HG03066 (cell line): ENCODE data around the gene FNDC3B.

Experiments used
- ATAC-seq: cut with Tn5 transposase; IDR thresholded peaks from one replicate; pipeline ENCODE4 v1.9.1; 2021; ENCODE audit warnings: low read depth; ENCODE audit not compliant: unreplicated experiment

The FNDC3B gene

DNA sequence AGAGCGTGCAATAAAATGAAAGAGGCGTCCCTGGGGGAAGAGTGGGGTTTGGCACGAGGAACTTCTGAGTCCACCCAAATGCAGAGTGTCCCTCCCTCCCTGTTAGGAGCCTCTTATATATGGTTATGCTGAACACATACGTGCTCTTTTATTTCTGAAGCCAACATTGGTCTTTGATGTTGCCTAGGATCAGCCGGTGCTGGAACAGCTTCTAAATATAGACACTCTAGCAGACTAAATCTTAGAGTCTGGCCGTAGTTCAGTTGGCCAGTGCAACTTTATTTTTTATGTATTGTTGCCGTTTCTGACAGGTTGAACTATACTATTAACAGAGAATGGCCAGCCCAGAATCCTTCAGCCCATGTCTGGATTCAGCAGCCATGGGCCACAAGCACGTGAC lies 280.2 kb downstream of the FNDC3B start:
- ATAC-seq: no peak

DNA sequence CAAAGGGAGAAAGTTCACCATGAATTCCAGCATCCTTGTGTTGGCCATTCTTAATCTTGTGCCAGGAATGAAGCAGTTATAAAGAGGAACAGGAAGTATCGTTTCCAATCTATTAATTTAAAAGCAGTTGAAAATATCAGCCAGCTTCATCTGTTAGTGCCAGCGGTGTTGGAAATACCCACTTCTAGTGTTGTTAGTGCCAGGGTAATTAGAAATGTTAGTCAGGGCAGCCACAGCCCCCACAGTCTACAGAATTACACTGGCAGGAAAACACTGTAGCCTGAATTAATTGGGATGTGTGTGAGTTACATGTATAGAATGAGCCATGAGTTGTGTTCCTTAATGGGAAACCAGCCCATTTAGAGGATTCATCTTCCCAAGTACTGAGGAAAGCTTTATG lies 281.1 kb downstream of the FNDC3B start:
- no peak for ATAC-seq

DNA sequence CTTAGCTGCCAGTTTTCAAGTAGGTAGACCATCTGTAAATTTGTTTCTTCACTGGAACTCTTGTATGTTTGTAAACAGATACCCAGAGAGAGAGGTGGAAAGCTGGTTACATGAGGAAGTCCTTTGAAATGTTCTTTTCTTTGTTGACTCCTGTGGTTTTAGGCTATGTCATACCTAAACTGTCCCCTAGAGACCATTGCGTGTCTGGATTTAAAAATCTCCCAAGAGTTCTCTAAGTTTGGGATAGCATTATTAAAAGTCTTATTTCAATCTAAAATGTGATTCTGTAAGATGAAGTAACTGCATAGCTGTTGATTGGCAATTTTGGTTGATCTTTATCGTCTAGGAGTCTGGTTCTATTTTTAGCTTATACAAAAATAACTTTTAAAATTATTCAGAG lies 281.7 kb downstream of the FNDC3B start:
- ATAC-seq: no peak

DNA sequence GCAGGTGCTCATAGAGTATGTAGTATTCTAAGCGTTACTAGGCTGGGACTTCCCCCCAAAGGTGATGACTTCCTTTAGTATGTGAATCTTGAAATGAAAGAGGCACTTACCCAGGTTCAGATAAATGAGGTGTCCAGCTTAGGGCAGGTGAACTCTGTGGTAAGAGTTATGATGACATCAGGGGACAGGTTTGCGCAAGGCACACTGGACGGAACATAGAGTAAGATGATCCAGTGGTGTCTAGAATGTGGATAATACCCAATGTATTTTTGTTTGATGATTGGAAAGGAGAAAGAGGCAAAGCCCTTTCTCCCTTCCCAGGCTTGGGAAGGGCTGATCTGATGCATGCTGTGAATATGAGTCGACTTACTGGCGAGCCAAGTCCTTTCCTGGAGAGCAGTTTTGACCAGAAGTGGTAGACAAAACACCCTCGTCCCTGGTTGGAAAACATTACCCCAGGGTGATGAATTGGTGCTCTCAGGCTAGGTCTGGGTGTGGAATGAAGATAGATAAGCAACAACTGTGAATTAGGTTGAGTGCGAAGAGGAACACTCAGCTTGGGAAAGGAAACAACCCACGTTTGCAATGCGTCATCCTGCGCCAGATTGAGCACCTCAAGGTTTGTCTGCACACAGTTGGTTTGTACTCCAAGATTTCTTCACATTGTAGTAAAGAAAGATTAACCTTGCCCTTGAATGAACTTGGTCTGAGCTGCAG lies 284.7 kb downstream of the FNDC3B start:
- no peak for ATAC-seq

DNA sequence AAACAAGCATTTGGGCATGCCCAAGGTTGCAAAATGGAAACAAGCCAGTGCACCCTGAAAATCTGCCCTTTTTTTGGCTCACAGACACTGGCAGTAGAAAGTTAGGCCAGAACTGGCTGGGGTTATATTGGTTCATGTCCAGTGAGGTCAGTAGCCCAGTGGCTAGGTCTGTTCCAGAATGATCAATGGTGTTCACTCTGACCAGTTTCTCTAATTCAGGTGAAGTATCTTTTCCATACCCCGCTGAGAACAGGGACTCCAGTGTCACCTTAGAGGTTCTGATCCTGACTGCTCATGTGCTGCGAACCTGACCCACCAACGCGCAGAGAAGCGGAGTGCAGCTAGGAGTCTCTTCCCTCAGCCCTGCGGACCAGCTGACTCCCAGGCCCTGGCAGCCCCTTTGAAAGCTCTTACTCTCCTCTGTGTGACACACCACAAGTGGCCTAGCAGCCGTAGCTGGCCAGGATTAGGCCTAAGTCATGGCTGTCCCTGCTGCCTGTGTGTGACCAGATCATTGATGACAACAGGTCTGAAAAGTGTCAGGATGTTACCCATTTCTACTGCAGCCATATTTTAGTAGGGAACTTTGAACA lies 285.3 kb downstream of the FNDC3B start:
- ATAC-seq: no peak

DNA sequence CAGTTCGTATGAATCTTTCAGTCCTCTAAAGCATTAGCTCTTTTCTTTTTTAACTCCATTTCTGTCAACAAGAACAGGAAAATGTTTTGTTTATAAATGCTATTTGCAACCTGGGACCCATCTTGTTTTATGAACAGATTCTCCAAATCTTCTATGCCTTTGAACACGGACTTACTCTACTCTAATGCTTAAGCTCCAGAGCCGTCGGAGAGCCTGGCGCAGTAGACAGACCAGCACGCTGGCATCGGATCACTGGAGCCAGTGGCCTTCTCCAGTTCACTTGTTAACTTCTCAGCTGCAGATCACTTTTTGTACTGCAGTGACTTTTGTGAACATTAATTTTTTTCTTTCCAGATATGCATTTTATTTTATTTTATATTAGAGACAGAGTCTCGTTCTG lies 286.1 kb downstream of the FNDC3B start:
- no peak for ATAC-seq

DNA sequence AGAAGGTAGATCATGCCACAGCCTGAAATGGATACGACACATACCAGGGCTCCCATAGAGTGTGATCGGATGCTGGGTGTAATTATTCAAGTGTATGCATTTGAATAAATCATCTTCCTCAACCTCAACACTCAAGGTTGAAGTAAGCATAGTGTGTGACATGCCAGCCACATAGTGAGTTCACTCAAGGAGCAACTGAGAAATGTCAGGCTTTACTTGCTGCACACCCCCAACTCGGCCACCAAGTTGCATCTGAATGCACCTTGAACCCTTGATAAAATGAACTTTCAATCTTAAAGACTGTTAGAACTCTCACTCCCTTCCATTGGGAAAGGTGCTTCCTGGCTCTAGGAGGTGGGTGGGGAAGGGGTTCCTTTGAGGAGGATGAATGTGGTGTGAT lies 287.6 kb downstream of the FNDC3B start:
- no peak for ATAC-seq

DNA sequence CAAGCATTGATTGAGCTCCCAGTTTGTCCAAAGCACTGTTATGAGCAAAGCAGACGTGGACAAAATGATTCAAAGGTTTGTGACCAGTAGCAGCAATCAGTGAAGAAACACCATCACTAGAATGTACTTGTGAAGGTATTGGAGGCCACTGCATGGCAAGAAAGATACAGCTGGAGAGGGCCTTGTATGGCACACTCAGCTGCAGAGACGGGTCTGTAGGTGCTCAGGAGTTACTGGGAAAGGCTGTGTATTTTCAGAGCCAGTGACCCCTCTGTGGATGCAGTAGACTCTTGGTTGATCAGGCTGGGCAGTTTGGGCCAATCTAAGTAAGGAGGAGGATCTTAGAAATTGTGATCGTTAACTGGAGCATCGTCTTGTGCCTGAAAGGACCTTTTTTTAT lies 288.9 kb downstream of the FNDC3B start:
- no peak for ATAC-seq

DNA sequence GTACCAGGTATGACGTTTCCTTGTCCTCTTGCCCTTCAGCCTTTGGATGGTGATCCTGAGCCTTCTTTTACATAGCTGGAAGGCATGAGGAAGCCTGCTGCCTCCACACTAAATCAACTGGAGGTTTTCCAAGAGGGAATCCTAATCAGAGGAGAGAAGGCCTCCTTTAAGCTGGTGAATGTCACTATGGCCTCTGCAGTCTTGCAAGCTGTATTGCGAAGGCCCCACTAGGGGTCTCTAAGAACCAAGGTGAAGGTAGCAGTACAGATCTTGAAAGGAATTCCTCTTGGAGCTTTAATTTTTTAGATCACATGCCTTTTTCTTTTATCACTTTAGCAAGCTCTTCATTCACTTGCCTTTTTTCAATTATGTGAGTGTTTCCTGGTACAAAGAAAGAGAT lies 289.7 kb downstream of the FNDC3B start:
- ATAC-seq: no peak

DNA sequence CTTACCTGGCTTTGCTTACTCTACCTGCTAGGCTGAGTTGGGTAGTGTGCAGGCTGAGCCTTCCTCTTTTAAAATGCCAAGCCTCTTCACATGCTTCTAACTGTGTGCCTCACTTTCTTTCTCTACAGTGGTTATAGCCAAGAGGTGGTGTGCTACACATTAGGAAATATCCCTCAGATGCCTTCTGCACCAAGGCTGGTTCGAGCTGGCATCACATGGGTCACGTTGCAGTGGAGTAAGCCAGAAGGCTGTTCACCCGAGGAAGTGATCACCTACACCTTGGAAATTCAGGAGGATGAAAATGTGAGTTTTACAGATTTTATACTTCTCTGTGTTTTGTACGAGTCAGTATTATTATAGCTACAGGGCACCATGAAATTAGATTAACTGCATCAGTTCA lies 291.0 kb downstream of the FNDC3B start:
- ATAC-seq: no peak

DNA sequence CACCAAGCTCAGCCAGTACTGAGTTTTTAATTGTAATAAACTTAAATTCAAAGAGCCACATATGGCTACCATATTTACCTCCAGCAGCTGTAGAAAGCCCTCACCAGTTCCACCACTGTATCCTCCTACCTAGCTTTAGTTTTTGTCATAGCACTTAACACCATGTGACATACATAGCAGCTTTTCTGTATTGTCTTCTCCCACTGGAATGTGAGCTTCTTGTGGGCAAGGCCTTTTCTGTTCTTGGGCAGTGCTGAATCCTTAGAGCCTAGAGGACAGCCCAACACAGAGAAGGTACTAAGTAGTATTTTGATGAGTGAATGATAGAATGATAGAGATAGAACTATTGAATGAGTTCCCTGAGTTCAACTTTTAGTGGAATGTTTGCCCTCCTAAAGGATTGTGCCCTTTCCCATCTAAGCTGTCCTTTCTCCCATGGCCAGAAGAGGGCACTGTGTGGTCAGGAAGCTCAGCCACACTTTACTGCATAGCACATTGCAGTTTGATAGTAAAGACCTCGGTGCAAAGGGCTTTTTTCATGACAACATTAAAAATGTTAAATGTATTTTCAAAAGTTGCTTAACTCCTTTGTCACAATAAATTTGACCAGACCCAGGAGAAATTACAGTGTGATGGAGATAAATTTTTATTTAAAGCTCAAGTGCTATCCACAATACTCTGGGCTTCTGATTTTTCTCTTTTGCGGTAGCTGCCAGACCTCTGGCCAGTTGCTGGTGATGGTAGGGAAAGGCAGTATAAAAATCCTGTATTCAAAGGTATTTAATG lies 293.1 kb downstream of the FNDC3B start:
- ATAC-seq: peak; percentile 77

DNA sequence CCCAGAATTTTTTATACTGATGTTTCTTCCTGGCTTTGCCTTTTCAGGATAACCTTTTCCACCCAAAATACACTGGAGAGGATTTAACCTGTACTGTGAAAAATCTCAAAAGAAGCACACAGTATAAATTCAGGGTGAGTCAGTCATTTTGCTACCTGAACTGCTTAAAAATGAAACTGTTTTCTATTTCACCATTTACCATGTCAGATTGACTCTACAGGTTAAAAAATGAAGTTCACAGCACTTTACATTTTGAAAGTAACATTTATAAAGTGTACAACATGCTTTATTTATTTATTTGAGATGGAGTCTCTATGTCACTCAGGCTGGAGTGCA lies 293.6 kb downstream of the FNDC3B start:
- no peak for ATAC-seq

DNA sequence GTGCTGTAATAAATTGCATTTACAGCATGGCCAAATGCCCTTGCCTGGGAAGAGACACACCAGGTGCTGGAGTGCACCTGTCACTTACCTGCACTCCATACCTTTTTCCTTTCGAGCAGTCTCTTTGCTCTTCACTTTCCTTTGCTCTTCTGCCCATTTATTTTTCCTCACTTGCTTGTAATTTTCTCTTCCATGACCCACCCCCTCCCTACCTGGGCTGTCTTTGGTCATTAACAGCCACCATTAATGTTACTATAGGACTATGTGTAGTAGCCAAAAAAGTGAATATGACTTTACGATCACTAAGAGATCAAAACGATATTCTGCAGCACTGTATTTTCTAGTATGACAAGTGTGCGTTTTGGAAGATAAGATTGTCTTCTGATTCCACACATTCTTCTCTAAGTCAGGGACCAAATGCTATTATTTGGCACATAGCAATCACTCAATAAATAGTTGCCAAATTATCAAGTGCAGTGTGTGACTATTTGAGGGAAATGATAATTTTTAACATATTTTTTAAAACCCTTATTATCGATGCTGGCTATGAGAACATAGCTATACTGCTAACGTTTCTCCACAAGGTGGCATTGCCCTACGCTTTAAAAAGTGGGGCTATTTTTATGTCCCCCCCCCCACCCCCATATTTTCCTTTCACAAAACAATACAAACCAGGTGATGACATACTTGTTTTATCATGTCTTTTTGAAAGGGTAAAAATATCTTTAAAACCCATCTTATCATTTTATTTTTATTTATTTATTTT lies 294.5 kb downstream of the FNDC3B start:
- no peak for ATAC-seq

DNA sequence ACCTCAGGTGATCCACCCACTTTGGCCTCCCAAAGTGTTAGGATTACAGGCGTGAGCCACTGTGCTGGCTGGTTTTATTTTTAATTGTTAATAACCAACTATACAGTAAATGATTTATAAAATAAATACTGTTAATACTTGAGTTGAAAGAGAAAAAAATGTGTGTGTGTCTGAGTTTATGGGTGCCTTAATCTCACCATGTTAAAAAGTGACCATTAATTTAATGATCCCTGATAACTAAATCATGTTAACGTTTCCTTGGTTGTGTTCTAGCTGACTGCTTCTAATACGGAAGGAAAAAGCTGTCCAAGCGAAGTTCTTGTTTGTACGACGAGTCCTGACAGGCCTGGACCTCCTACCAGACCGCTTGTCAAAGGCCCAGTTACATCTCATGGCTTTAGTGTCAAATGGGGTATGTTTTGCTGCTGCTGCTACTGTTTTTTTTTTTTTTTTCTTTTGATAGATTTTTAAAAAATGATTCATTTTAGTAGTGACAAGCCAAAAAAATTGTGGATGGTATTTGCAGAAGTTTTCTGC lies 295.4 kb downstream of the FNDC3B start:
- ATAC-seq: no peak

DNA sequence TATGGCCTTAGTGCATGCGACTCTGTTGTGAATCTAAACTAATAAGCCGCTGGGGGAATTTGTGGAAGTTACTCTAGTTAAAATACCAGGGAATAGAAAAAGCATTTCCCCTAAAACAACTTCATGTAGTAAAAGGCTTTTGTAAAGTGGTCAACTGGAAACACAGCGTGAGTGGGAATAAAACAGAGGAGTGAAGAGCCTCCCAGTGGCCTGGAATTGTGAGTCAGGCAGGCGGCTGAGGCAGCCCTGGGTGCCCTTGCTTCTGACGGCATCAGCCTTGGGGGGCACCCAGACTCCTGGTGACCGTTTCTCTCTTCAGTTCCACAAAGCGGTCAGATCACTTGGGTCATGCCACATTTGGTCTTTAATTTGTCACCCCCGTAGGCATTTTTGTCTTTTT lies 300.5 kb downstream of the FNDC3B start:
- ATAC-seq: no peak

DNA sequence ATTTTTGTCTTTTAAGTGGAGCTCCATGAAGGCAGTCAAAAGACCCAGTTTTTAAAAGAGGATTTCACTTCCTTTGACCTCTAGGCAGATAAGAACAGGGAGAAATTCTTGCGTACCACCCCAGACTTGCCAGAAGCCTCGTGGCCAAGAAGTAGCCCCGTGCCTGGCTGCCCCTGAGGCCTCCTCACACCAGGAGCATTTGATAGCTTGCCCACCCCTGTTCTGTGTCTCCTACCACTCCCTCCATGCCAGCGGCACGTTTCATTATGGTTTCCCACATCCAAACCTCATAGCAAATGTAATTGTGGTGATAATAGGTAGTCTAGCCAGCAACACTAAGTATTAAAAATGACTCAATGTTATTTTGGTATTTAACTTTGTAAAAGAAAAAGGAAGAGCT lies 301.2 kb downstream of the FNDC3B start:
- no peak for ATAC-seq

DNA sequence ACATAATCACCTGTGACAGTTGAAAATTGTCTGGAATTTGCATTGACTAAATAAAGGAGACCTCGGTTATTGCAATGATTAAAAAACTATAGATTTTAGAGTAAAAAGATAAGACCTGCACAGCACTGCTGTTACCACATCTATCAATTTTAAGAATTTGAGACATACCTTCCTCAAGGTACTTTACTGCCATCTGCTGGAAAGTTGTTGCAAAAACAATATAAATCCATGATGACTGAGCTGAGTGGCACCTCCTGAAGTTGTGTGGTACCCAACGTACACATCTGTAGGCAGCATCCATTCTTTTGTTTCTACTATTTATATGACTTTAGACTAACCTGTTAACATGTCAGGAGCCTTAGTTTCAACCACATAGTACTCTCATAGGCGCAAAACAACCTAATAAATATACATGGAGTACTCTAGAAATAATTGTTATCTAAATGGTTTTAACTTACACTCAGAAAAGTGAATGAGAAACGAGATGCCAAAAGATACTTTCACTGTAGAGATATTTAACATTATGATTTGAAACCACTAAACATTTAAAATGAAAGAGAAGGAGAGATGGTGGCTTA lies 302.2 kb downstream of the FNDC3B start:
- peak; percentile 70 for ATAC-seq

DNA sequence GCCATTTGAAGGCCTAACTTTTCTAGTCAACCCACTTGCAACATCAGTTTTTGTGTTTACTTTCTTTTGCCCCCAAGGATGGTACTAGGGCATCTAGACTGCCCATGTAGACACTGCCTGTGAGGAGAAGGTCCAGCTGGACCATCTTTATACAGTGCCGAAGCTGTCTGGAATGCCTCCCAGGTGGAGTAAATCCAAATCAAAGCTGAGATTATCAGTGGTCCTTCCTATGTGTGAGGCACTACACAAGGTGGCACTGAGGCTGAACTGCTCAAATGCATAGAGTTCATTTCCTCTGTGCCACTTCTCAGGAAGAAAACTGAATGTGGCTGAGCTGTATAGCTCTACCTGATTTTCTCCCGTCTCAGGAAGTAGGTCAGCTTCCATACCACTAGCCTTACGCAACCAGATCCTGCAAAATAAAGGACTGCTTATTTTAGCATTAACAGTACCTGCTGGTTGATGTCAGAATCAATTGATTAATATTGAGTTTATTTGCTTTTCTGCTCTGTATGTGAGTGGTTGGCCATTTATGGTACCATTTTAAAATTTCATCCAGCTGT lies 302.8 kb downstream of the FNDC3B start:
- no peak for ATAC-seq

DNA sequence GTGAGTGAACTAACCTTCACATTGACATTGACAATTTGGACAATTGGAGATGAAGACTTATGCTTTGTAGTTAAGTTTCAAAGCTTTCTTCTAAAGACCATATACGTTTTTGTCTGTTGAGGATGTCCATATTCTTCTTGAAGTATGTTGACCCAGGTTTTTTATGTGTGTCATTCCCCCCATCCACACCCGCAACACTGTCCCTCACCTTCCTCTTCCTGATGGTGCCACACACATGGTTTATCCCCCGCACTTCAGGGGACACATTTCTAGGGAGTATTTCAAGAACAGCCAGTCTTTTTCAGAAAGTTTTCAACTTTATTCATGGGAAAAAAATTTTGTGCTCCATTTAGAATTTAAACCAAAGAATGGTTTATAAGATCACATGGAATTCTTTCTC lies 303.7 kb downstream of the FNDC3B start:
- ATAC-seq: no peak

DNA sequence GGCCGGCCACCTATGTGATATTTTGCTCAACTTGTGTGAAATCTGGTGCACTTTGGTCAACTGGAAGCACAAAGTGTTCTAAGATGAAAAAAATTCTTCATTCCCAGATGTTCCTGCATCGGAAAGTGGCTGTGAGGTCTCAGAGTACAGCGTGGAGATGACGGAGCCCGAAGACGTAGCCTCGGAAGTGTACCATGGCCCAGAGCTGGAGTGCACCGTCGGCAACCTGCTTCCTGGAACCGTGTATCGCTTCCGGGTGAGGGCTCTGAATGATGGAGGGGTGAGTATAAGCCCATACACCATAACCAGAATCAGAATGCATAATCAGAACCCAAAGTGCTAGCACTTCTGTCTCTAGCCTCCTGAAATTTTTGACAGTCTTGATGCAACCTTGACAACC lies 304.6 kb downstream of the FNDC3B start:
- ATAC-seq: no peak
